Measurements from ENCODE around the gene MRPL32. TPM values are rescaled to one million over a fixed set of nuclear protein-coding genes. Genes with fewer than 3 reads are reported as not detected.

The MRPL32 gene
- total RNA-seq, 5 donors from 2014 or later (not counting 1 experiment from before 2014, with no cell fraction given), result 37.0 to 46.6 (median 40.8) TPM

Other genes starting within 250 kb of the MRPL32 start
- gene C7orf25, start 20.3 kb upstream of the MRPL32 start, total RNA-seq, result 1 to 10 TPM; 3.3 to 8.4 (median 5.2) TPM
- 10 to 100 TPM; 37.0 to 50.5 (median 43.7) TPM for gene PSMA2, start 202 bp upstream of the MRPL32 start, total RNA-seq
- gene HECW1, start 180.3 kb downstream of the MRPL32 start, total RNA-seq, result not detected